SIG-M5 treated with dmso at 0.1 percent for 504 hours (cell line): ENCODE measurements around the gene IZUMO2.

ENCODE experiments used
- DNase-seq: peaks from one replicate; lab custom pipeline; 2025; ENCODE audit not compliant: unreplicated experiment; lab: John Stamatoyannopoulos, UW

The IZUMO2 gene

GRCh38 chr19:50162988-50163387 lies at the start of gene IZUMO2:
IZUMO2 (minus strand) TSS chr19:50163281; CDS start chr19:50163194, 87 bp downstream.
- DNase-seq = no peak

DNA sequence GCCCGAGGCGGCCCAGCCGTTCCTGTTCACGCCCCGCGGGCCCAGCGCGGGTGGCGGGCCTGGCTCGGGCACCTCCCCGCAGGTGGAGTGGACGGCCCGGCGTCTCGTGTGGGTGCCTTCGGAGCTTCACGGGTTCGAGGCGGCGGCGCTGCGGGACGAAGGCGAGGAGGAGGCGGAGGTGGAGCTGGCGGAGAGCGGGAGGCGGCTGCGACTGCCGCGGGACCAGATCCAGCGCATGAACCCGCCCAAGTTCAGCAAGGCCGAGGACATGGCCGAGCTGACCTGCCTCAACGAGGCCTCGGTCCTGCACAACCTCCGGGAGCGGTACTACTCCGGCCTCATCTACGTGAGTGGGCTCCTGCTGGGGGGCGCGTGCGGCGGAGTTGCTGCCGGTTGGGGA lies 47.3 kb upstream of the IZUMO2 start:
- no peak for DNase-seq

DNA sequence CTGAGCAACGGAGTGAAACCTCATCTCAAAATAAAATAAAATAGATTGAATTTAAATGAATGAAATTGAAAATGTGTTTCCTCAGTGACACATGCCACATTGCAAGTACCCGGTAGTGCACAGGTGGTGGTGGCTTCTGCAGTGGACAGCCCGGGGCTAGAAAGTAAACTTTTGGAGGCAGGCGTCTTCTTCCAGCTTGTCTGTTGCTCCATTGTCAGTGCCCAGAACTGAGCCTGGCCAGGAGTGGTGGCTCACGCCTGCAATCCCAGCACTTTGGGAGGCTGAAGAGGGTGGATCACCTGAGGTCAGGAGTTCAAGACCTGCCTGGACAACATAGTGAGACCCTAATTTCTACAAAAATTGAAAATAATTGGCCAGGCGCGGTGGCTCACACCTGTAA lies 46.0 kb upstream of the IZUMO2 start:
- DNase-seq = no peak

DNA sequence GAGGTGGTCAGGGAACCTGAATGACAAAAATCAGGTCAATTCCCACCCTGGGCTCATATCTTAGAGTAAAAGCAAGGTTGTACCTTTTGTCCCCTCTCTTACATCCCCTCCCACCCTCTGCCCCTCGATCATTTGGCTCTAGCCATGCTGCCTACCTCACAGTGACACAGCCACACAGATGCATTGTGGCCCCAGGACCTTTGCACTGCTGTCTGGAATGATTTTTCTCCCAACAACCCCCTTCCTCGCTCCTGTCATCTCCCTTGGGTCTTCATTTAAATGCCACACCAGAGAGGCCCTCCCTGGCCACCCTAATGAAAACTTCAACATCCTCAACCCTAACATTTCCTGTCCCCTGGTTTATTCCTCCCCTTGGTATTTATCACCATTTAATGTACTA lies 44.6 kb upstream of the IZUMO2 start:
- no peak for DNase-seq

DNA sequence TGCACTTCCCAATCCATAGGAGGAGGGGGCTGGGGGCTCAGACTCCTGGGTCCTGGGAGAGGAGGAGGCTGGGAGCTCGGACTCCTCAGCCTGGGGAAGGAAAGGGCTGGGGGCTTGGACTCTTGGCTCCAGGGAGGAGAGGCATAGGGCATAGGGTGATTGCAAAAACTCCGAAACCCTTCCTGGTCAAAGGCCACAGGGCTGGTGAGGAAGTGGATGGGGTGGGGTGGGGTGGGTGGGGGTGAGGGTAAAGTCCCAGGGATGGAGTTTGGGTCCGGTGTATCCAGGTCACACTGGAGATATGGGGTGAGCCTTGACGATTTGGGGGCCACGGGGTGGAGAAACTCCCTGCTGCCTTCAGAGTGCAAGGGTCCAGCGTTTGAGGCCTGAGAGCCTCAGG lies 43.1 kb upstream of the IZUMO2 start:
- DNase-seq = no peak

- DNase-seq = peak; percentile 48
Measured at GRCh38 chr19:50205681-50206138, 42.6 kb upstream of the IZUMO2 start.

DNA sequence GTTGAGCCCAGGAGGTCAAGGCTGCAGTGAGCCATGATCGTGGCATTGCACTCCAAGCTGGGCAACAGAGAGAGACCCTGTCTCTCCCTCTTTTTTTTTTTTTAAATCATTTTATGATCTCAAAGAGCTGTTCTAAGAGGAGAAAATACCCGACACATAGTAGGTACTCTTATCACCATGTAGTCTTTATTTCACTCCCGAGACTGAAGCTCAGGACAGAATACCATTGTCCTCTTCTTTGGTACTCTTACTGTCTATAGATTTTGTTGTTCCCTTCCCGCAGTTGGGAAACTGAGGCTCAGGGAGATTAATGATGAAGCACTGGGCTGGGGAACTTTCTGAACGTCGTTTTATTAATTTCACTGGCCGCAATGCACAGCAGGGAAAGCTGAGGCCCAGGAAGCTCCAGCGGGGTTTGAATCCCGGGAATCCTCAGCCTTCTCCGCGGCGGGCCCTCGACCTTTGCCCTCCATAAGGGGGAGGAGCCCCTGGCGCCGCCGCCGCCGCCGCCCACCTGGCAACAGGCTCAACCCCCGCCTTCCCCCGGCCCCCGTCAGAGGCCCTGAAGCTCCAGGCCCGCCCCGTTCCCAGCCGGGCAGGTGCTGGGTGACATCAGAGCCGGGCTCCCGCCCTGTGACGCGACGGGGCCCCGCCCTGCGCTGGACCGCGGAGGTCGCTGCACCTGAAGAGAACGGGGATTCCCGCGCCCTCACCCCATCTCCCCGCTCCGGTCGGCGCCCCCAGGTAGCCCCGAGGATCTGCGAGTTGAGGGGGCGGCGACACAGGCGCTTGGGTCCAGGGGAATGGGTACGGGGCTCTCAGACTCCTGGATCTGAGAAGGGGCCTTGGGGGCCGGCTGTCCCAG lies 42.0 kb upstream of the IZUMO2 start:
- peak; percentile 29 for DNase-seq

GRCh38 chr19:50204081-50204428 lies 41.0 kb upstream of the IZUMO2 start:
- DNase-seq = no peak

DNA sequence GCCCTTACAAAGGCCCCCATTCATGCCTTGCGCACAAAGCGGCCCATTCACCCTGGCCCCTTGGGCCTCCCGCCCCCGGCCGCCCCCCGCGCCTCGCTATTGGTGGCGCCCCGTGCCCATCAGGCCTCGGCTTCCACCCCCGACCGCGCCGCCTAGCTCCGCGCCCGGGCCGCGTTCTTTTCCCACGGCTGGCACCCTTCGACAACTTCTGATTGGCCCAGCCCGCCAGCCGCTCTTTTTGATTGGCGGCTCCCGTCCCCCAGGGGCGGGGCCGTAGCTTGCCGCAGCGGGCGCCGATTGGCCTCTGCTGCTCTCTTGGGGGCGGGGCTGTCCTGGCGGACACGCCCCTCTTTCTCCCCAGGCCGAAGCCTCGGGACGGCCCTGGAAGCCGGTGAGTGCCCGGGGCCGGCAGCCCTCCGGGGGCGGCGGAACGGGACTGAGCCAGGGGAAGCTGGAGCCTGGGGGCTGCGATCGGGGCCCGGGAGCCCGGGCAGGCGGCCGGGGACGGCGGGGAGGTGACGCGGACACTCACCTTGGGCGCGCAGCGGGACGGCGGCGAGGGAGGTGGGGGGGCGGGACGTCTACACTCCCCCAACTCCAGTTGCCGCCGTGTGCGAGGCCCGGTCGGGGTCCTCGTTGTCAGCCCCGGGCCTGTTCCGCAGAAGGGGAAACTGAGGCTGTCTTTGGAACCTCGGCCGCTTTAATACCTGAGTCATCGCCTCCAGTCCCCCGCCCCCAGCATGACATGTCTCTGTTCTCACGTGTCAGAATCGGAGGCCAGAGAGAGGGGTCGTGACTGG lies 40.4 kb upstream of the IZUMO2 start, which contains the start of gene MYH14:
MYH14 (plus strand) TSS at position 342 of the 800 bp plus-strand sequence. CDS start 6,744 bp downstream, outside the sequence.
- DNase-seq = peak; percentile 51

DNA sequence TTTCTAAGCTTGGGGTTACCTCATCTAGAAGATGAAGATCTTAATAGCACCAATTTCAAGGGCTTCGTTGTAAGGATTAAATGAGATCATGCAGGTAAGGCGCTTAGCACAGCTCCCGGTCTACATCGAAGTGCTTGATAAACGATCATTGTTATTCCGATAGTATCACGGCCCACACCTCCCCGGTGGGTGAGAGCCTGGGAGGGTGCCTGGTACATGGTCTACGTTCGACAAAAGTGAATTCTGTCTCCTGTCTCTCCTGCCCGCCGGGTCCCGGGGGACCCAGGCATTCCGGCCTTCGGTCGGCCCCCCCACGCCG lies 39.8 kb upstream of the IZUMO2 start:
- no peak for DNase-seq

DNA sequence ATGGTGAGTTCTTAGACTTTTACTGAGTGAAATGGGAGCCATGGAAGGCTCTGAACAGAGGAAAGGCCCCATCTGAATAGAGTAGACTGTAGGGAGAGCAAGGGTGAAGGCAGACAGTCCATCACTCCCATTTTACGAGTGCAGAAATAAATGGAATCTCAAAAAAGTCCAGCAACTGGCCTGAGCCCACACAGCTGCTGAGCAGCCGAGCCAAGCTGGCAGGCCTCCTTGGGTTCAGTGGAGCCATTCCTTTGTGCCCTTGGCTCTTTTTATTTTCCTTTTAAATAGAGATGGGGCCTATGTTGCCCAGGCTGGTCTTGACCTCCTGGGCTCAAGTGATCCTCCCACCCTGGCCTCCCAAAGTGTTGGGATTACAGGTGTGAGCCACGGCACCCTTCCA lies 39.3 kb upstream of the IZUMO2 start:
- no peak for DNase-seq

- no peak for DNase-seq
Measured at GRCh38 chr19:50199259-50199555, 36.1 kb upstream of the IZUMO2 start.

- no peak for DNase-seq
Measured at GRCh38 chr19:50198431-50199258, 35.6 kb upstream of the IZUMO2 start.

DNA sequence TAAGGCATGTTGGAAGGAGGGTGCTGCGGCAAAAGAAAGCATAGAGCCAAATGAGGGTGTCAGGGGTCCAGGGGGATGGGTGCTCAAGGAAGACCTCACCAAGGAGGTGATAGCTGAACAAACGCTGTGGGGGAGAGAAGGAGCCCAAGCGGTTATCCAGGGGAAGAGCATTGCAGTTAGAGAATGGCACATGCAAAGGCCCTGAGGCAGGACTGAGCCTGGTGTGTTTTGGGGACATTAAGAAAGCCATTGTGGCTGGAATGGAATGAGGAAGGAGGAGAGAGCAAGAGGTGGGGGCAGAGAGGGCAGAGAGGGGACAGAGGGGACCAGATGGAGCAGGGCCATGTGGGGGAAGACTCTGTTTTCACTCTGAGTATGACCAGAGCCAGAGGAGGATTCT lies 34.3 kb upstream of the IZUMO2 start:
- DNase-seq = no peak

- no peak for DNase-seq
Measured at GRCh38 chr19:50196322-50196932, 33.3 kb upstream of the IZUMO2 start.

- no peak for DNase-seq
Measured at GRCh38 chr19:50195224-50195623, 32.1 kb upstream of the IZUMO2 start.

DNA sequence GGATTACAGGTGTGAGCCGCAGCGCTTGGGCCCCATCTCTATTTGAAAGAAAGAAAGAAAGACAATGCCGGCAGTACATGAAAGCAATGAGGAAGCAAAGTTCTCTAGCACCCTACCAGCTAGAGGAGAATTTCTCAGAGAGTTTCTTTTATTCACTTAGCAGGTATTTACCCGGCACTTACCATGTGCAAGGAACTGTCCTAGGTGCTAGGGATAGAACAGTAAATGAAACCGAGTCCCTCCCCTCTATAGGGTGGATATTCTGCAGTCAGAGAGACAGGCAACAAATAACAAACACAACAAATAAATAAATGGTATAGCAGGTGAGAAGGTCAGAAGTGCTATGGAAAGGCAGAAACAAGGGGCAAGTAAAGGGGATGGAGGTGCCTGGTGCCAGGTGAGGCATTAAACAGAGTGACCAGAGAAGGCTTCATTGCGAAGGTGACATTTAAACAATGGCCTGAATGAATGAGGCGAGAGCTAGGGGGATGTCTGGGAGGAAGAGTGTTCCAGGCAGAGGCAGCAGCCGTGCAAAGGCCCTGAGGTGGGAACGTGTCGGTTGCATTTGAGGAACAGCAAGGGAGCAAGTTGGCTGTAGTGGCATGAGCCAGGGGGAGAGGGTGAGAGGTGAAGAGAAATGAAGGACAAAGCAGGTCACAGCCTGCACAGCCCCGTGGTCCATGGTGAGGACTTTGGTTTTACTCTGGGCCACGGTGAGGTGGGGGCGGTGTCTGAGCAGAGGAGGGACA lies 29.6 kb upstream of the IZUMO2 start:
- DNase-seq = no peak

DNA sequence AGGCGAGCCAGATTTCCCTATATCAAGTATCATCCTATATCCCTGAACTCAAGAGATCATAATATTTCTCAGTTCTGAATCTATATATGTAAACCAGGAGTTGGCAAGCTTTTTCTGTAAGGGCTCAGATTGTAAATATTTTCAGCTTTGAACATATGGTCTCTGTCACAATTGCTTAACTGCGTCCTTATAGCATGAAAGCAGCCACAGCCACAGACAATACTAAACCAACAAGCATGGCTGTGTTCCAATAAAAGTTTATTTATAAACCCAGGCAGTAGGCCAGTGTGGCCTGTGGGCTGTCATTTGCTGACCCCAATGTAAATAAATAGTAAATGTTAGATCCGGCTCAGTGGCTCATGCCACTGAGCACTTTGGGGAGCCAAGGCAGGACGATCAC lies 28.1 kb upstream of the IZUMO2 start:
- DNase-seq = no peak

- DNase-seq = no peak
Measured at GRCh38 chr19:50190439-50190891, 27.4 kb upstream of the IZUMO2 start.

- DNase-seq = no peak
Measured at GRCh38 chr19:50189331-50189730, 26.2 kb upstream of the IZUMO2 start.
